Measurements from ENCODE around the gene SLC18B1. TPM values are rescaled to one million over a fixed set of nuclear protein-coding genes. Genes with fewer than 3 reads are reported as not detected.

SLC18B1 gene
- total RNA-seq, 2 experiments from 2014 or later: 8.5 to 9.0 TPM

DNA sequence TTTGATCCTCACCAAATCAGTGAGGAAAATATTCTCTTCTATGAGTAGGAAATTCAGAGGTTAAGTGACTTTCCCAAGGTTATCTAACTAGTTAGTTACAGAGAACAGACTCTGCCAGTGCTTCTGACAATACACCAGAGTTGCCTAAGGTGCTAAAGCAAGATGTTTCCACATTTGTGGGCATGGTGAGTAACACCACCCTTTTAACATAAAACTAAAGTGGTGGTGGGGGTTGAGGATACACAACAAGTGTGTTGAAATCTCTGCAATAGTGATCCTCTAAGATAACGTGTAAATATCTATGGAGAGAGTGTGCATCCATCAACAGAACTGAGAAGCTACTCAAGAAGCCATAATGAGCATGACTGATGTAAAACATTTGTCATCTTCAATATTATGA is 52.4 kb downstream of the SLC18B1 start:
- H3K36me3 Mint-ChIP-seq (ENCODE audit: low read depth): peaks cover 86% of the 10 kb centered on the region
- CTCF ChIA-PET: no interaction called here

DNA sequence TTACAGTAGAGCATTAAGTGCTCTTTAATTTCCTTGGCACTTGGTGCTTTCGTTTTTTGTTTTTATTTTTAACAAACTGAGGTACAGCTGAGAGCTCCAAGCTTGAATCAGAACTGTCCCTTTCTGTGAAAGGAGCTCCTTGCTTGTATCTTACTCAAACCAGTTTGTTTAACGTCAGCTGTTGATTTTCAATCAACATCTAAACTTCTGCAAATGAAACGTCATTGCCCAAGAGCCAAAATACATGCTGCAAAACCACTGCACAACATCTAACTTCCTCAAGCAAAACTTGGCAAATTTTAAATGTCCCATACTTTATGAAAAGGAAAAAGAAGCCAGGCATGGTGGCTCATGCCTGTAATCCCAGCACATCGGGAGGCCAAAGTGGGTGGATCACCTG is 55.9 kb downstream of the SLC18B1 start:
- no peak overlapping the region for H3K4me3 Mint-ChIP-seq
- H3K4me1 Mint-ChIP-seq (ENCODE audit: low read depth): no peaks in the 10 kb centered on the region
- no peak for DNase-seq
- H3K9me3 Mint-ChIP-seq: peaks cover 7% of the 10 kb centered on the region
- ChIA-PET CTCF (no interaction called here), POLR2A (no interaction called here)
- Histone ChIP-seq H3K9me3 (ENCODE audit: control insufficient read depth in 1 of 2, insufficient read depth in 1 of 2, low read length in 2 of 2) (no peaks in the 10 kb centered on the region), H3K36me3 (ENCODE audit: insufficient read depth, low read length) (peaks cover 6% of the 10 kb centered on the region), H3K4me3 (ENCODE audit: low read length) (no peak overlapping the region), H3K27me3 (ENCODE audit: control insufficient read depth in 1 of 2, insufficient read depth in 2 of 2, low read length in 2 of 2) (no peaks in the 10 kb centered on the region), H3K27ac (ENCODE audit: low read depth in 1 of 2, low read length in 2 of 2) (no peak overlapping the region), H3K4me1 (ENCODE audit: insufficient read depth, low read length) (no peaks in the 10 kb centered on the region)
- ATAC-seq (ENCODE audit: poor library complexity): no peak
- TF ChIP-seq, protein P1, sequence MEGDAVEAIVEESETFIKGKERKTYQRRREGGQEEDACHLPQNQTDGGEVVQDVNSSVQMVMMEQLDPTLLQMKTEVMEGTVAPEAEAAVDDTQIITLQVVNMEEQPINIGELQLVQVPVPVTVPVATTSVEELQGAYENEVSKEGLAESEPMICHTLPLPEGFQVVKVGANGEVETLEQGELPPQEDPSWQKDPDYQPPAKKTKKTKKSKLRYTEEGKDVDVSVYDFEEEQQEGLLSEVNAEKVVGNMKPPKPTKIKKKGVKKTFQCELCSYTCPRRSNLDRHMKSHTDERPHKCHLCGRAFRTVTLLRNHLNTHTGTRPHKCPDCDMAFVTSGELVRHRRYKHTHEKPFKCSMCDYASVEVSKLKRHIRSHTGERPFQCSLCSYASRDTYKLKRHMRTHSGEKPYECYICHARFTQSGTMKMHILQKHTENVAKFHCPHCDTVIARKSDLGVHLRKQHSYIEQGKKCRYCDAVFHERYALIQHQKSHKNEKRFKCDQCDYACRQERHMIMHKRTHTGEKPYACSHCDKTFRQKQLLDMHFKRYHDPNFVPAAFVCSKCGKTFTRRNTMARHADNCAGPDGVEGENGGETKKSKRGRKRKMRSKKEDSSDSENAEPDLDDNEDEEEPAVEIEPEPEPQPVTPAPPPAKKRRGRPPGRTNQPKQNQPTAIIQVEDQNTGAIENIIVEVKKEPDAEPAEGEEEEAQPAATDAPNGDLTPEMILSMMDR (IDR thresholded peaks at IDR 0.05): no peak
- H3K36me3 Mint-ChIP-seq (ENCODE audit: low read depth): peaks cover 52% of the 10 kb centered on the region
- intact Hi-C loops (cut with DNase I, micrococcal nuclease): no loop called here
- peaks cover 5% of the 10 kb centered on the region for H3K27me3 Mint-ChIP-seq
- no peak overlapping the region for H3K27ac Mint-ChIP-seq

More for the DNA sequence above, 52.4 kb downstream of the SLC18B1 start:
- intact Hi-C loops (cut with DNase I, micrococcal nuclease): no loop called here
- DNase-seq: peak in 1 of 14 experiments; percentile 34
- POLR2A ChIA-PET: no interaction called here
- H3K4me3 Mint-ChIP-seq: no peak overlapping the region
- Histone ChIP-seq H3K4me1 (ENCODE audit: insufficient read depth, low read length) (peaks cover 7% of the 10 kb centered on the region), H3K9me3 (ENCODE audit: control insufficient read depth in 1 of 2, insufficient read depth in 1 of 2, low read length in 2 of 2) (no peaks in the 10 kb centered on the region), H3K27me3 (ENCODE audit: control insufficient read depth in 1 of 2, insufficient read depth in 2 of 2, low read length in 2 of 2) (no peaks in the 10 kb centered on the region), H3K4me3 (ENCODE audit: low read length) (no peak overlapping the region), H3K27ac (ENCODE audit: low read depth in 1 of 2, low read length in 2 of 2) (no peak overlapping the region), H3K36me3 (ENCODE audit: insufficient read depth, low read length) (peaks cover 12% of the 10 kb centered on the region)
- H3K27ac Mint-ChIP-seq: no peak overlapping the region
- H3K27me3 Mint-ChIP-seq: no peaks in the 10 kb centered on the region
- ATAC-seq (ENCODE audit: poor library complexity): no peak
- H3K9me3 Mint-ChIP-seq: peaks cover 3% of the 10 kb centered on the region
- TF ChIP-seq, protein P1 (IDR thresholded peaks at IDR 0.05): no peak
- peaks cover 12% of the 10 kb centered on the region for H3K4me1 Mint-ChIP-seq (ENCODE audit: low read depth)

DNA sequence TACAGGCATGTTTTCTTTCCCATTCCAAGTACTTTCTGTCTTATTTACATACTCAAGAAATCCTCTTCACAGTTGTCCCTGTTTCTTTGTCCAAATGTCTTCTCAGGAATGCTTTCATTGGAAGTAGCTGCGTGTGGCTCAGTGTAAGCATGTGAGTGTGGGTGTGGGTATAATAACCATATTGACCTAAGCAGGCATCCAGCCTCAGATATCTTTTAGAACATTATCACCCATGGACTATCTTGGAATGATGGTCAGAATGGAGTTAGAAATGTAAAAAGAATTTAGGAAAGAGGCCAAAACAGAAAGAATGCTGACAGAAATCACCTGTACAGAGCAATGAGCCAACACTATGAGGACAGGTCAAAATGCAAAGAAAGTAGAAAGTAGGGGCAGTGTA is 57.2 kb downstream of the SLC18B1 start:
- TF ChIP-seq, protein P1 (IDR thresholded peaks at IDR 0.05): no peak
- H3K4me1 ChIP-seq (ENCODE audit: insufficient read depth, low read length): no peaks in the 10 kb centered on the region
- H3K27me3 Mint-ChIP-seq: peaks cover 5% of the 10 kb centered on the region
- no peak overlapping the region for H3K27ac ChIP-seq (ENCODE audit: low read depth in 1 of 2, low read length in 2 of 2)
- H3K4me1 Mint-ChIP-seq (ENCODE audit: low read depth): peaks cover 1% of the 10 kb centered on the region
- H3K4me3 Mint-ChIP-seq: no peak overlapping the region
- POLR2A ChIA-PET: no interaction called here
- peaks cover 4% of the 10 kb centered on the region for H3K36me3 ChIP-seq (ENCODE audit: insufficient read depth, low read length)
- no peak overlapping the region for H3K27ac Mint-ChIP-seq
- intact Hi-C loops (cut with DNase I, micrococcal nuclease): no loop called here
- H3K9me3 ChIP-seq (ENCODE audit: control insufficient read depth in 1 of 2, insufficient read depth in 1 of 2, low read length in 2 of 2): no peaks in the 10 kb centered on the region
- H3K4me3 ChIP-seq (ENCODE audit: low read length): no peak overlapping the region
- CTCF ChIA-PET: no interaction called here
- ATAC-seq (ENCODE audit: poor library complexity): no peak
- no peaks in the 10 kb centered on the region for H3K27me3 ChIP-seq (ENCODE audit: control insufficient read depth in 1 of 2, insufficient read depth in 2 of 2, low read length in 2 of 2)
- no peak for DNase-seq
- peaks cover 7% of the 10 kb centered on the region for H3K9me3 Mint-ChIP-seq
- peaks cover 42% of the 10 kb centered on the region for H3K36me3 Mint-ChIP-seq (ENCODE audit: low read depth)
